Measurements from ENCODE around the gene NPR3. TPM values are rescaled to one million over a fixed set of nuclear protein-coding genes. Genes with fewer than 3 reads are reported as not detected.

Gene NPR3
- total and polyA plus RNA-seq, 2 experiments from 2014 or later = 0.07 to 0.15 TPM

DNA sequence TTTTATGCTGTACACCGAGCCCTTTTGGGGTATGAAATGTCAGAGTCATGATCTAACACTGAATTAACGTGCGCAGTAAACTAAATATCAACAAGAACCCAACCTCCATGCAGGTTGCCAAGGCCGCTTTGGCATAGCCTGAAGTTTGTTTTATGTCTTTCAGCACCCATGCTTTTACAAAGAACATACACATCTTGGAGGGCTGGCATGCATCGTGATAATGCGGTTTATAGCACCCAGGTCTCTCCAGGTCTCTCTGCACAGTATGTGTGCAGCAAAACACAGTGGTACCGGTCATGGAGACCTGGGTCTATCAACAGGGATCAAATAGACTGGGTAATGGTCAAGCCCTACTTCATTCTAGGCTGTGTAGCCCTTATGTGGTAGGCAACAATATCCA lies 11.8 kb downstream of the NPR3 start (continued):
- TF ChIP-seq, protein P1, sequence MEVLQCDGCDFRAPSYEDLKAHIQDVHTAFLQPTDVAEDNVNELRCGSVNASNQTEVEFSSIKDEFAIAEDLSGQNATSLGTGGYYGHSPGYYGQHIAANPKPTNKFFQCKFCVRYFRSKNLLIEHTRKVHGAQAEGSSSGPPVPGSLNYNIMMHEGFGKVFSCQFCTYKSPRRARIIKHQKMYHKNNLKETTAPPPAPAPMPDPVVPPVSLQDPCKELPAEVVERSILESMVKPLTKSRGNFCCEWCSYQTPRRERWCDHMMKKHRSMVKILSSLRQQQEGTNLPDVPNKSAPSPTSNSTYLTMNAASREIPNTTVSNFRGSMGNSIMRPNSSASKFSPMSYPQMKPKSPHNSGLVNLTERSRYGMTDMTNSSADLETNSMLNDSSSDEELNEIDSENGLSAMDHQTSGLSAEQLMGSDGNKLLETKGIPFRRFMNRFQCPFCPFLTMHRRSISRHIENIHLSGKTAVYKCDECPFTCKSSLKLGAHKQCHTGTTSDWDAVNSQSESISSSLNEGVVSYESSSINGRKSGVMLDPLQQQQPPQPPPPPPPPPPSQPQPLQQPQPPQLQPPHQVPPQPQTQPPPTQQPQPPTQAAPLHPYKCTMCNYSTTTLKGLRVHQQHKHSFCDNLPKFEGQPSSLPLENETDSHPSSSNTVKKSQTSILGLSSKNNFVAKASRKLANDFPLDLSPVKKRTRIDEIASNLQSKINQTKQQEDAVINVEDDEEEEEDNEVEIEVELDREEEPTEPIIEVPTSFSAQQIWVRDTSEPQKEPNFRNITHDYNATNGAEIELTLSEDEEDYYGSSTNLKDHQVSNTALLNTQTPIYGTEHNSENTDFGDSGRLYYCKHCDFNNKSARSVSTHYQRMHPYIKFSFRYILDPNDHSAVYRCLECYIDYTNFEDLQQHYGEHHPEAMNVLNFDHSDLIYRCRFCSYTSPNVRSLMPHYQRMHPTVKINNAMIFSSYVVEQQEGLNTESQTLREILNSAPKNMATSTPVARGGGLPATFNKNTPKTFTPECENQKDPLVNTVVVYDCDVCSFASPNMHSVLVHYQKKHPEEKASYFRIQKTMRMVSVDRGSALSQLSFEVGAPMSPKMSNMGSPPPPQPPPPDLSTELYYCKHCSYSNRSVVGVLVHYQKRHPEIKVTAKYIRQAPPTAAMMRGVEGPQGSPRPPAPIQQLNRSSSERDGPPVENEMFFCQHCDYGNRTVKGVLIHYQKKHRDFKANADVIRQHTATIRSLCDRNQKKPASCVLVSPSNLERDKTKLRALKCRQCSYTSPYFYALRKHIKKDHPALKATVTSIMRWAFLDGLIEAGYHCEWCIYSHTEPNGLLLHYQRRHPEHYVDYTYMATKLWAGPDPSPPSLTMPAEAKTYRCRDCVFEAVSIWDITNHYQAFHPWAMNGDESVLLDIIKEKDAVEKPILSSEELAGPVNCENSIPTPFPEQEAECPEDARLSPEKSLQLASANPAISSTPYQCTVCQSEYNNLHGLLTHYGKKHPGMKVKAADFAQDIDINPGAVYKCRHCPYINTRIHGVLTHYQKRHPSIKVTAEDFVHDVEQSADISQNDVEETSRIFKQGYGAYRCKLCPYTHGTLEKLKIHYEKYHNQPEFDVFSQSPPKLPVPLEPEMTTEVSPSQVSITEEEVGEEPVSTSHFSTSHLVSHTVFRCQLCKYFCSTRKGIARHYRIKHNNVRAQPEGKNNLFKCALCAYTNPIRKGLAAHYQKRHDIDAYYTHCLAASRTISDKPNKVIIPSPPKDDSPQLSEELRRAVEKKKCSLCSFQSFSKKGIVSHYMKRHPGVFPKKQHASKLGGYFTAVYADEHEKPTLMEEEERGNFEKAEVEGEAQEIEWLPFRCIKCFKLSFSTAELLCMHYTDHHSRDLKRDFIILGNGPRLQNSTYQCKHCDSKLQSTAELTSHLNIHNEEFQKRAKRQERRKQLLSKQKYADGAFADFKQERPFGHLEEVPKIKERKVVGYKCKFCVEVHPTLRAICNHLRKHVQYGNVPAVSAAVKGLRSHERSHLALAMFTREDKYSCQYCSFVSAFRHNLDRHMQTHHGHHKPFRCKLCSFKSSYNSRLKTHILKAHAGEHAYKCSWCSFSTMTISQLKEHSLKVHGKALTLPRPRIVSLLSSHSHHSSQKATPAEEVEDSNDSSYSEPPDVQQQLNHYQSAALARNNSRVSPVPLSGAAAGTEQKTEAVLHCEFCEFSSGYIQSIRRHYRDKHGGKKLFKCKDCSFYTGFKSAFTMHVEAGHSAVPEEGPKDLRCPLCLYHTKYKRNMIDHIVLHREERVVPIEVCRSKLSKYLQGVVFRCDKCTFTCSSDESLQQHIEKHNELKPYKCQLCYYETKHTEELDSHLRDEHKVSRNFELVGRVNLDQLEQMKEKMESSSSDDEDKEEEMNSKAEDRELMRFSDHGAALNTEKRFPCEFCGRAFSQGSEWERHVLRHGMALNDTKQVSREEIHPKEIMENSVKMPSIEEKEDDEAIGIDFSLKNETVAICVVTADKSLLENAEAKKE (CRISPR knock-in tag; IDR thresholded peaks at IDR 0.05) = no peak
- TF ChIP-seq STAT1 (IDR thresholded peaks at IDR 0.05; ENCODE audit: unreplicated experiment) (no peak), ZNF114 (CRISPR knock-in tag; IDR thresholded peaks at IDR 0.05) (no peak)

- H3K9me3 Mint-ChIP-seq = peaks cover 6% of the 10 kb centered on the region; the same call in 2 of the 3 replicates
- Histone ChIP-seq H3K36me3 (ENCODE audit: insufficient read depth) (no peaks in the 10 kb centered on the region), H3K79me2 (replicated peaks; ENCODE audit: insufficient read depth) (no peaks in the 10 kb centered on the region), H3K4me2 (no peak overlapping the region), H2AFZ (no peak overlapping the region), H3K4me1 (ENCODE audit: insufficient read depth) (no peaks in the 10 kb centered on the region), H4K20me1 (replicated peaks; ENCODE audit: insufficient read depth) (no peaks in the 10 kb centered on the region), H3K9me2 (ENCODE audit: insufficient read depth) (peaks cover 12% of the 10 kb centered on the region; the same call in 1 of the 2 replicates), H3K4me3 (no peak overlapping the region), H3K27me3 (ENCODE audit: insufficient read depth) (no peaks in the 10 kb centered on the region), H3F3A (replicated peaks; ENCODE audit: low read depth) (no peaks in the 10 kb centered on the region), H3K27ac (ENCODE audit: low read depth) (no peak overlapping the region)
- H3K27ac Mint-ChIP-seq = no peak overlapping the region
- H3K27me3 Mint-ChIP-seq (ENCODE audit: insufficient read depth, low read depth, poor library complexity) = peaks cover 5% of the 10 kb centered on the region
- no peaks in the 10 kb centered on the region for H3K36me3 Mint-ChIP-seq (ENCODE audit: low read depth)
- no peak overlapping the region for H3K4me3 Mint-ChIP-seq
- no peaks in the 10 kb centered on the region for H3K4me1 Mint-ChIP-seq
- no peak for ATAC-seq
- DNase-seq (ENCODE audit: low spot score) = no peak
- TF ChIP-seq, protein P2, sequence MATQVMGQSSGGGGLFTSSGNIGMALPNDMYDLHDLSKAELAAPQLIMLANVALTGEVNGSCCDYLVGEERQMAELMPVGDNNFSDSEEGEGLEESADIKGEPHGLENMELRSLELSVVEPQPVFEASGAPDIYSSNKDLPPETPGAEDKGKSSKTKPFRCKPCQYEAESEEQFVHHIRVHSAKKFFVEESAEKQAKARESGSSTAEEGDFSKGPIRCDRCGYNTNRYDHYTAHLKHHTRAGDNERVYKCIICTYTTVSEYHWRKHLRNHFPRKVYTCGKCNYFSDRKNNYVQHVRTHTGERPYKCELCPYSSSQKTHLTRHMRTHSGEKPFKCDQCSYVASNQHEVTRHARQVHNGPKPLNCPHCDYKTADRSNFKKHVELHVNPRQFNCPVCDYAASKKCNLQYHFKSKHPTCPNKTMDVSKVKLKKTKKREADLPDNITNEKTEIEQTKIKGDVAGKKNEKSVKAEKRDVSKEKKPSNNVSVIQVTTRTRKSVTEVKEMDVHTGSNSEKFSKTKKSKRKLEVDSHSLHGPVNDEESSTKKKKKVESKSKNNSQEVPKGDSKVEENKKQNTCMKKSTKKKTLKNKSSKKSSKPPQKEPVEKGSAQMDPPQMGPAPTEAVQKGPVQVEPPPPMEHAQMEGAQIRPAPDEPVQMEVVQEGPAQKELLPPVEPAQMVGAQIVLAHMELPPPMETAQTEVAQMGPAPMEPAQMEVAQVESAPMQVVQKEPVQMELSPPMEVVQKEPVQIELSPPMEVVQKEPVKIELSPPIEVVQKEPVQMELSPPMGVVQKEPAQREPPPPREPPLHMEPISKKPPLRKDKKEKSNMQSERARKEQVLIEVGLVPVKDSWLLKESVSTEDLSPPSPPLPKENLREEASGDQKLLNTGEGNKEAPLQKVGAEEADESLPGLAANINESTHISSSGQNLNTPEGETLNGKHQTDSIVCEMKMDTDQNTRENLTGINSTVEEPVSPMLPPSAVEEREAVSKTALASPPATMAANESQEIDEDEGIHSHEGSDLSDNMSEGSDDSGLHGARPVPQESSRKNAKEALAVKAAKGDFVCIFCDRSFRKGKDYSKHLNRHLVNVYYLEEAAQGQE (IDR thresholded peaks at IDR 0.05; ENCODE audit: unreplicated experiment) = no peak
- no peak for TF ChIP-seq ETS1 (IDR thresholded peaks at IDR 0.05)
These were observed 13.4 kb downstream of the NPR3 start for GRCh38 chr5:32724526-32724925.

Data from GM23338 (cell line).